Nephron progenitor cell (in vitro differentiated cells): ENCODE measurements around the gene MEGF9.
"Not testable (repeated sequence)": the region's sequence is repeated elsewhere in the genome, so short reads cannot be mapped to it uniquely, and the experiment has no call there.

Experiments used
- DNase-seq: peaks from one replicate; pipeline ENCODE4 v3.0.0; 2021
- H3K27ac Mint-ChIP-seq: 2 replicates; pipeline ENCODE4 v1.8.0; 2021; ENCODE audit warnings: mild to moderate bottlenecking, moderate library complexity, mixed read lengths
- H3K27me3 Mint-ChIP-seq: 2 replicates; pipeline ENCODE4 v1.8.0; 2021; ENCODE audit warnings: mild to moderate bottlenecking, low read depth, mixed read lengths; ENCODE audit not compliant: poor library complexity
- H3K36me3 Mint-ChIP-seq: 2 replicates; pipeline ENCODE4 v1.8.0; 2021; ENCODE audit warnings: low read depth, mixed read lengths
- H3K4me1 Mint-ChIP-seq: 2 replicates; pipeline ENCODE4 v1.8.0; 2021; ENCODE audit warnings: mixed read lengths
- H3K4me3 Mint-ChIP-seq: 2 replicates; pipeline ENCODE4 v1.8.0; 2021; ENCODE audit warnings: mild to moderate bottlenecking, moderate library complexity, mixed read lengths
- H3K9me3 Mint-ChIP-seq: 2 replicates; pipeline ENCODE4 v1.8.0; 2021; ENCODE audit warnings: mild to moderate bottlenecking, moderate library complexity, mixed read lengths
- TF ChIP-seq, protein P1 (sequence below): fragments of 200-600 bp; sonication (generic); IDR thresholded peaks from 2 replicates; pipeline ENCODE4 v1.5.0; 2021; ENCODE audit warnings: antibody characterized with exemption

The MEGF9 gene

DNA sequence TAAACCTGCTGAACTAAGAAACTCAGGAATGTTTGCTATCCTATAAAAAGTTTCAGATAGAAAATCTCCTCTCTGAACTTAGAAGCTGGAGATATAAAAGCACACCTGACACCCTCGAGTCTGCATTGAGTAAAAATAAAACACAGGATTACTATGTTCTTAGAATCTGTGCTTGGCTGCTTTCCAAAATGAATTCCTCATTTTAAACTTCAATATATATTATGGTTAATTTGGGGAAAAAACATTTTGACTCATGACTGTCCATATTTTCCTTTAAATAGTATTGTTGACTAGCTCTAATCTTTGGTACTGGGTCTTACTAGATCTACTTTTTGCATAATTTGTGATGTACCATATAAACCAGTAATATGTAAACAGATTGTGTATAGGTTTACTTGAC, 42.3 kb upstream of the MEGF9 start:
- DNase-seq, result no peak
- Mint-ChIP-seq H3K27ac (no peak overlapping the region), H3K27me3 (no peaks in the 10 kb centered on the region), H3K9me3 (no peaks in the 10 kb centered on the region), H3K36me3 (peaks cover 13% of the 10 kb centered on the region), H3K4me3 (no peak overlapping the region), H3K4me1 (peaks cover 5% of the 10 kb centered on the region)
- TF ChIP-seq, protein P1, sequence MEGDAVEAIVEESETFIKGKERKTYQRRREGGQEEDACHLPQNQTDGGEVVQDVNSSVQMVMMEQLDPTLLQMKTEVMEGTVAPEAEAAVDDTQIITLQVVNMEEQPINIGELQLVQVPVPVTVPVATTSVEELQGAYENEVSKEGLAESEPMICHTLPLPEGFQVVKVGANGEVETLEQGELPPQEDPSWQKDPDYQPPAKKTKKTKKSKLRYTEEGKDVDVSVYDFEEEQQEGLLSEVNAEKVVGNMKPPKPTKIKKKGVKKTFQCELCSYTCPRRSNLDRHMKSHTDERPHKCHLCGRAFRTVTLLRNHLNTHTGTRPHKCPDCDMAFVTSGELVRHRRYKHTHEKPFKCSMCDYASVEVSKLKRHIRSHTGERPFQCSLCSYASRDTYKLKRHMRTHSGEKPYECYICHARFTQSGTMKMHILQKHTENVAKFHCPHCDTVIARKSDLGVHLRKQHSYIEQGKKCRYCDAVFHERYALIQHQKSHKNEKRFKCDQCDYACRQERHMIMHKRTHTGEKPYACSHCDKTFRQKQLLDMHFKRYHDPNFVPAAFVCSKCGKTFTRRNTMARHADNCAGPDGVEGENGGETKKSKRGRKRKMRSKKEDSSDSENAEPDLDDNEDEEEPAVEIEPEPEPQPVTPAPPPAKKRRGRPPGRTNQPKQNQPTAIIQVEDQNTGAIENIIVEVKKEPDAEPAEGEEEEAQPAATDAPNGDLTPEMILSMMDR, result no peak

GRCh38 chr9:120755810-120756434, 41.7 kb upstream of the MEGF9 start:
- H3K9me3 Mint-ChIP-seq, result no peaks in the 10 kb centered on the region
- H3K4me3 Mint-ChIP-seq, result no peak overlapping the region
- H3K36me3 Mint-ChIP-seq, result peaks cover 7% of the 10 kb centered on the region
- peaks cover 5% of the 10 kb centered on the region for H3K4me1 Mint-ChIP-seq
- TF ChIP-seq, protein P1, result peak; percentile 83
- no peaks in the 10 kb centered on the region for H3K27me3 Mint-ChIP-seq
- H3K27ac Mint-ChIP-seq, result no peak overlapping the region
- peak; percentile 73 for DNase-seq

GRCh38 chr9:120755044-120755443, 40.8 kb upstream of the MEGF9 start:
- H3K4me3 Mint-ChIP-seq, result no peak overlapping the region
- no peaks in the 10 kb centered on the region for H3K27me3 Mint-ChIP-seq
- H3K27ac Mint-ChIP-seq, result no peak overlapping the region
- no peaks in the 10 kb centered on the region for H3K9me3 Mint-ChIP-seq
- H3K4me1 Mint-ChIP-seq, result peaks cover 5% of the 10 kb centered on the region
- peaks cover 4% of the 10 kb centered on the region for H3K36me3 Mint-ChIP-seq
- TF ChIP-seq, protein P1, result no peak
- no peak for DNase-seq

- H3K4me1 Mint-ChIP-seq, result no peaks in the 10 kb centered on the region
- peaks cover 6% of the 10 kb centered on the region for H3K27me3 Mint-ChIP-seq
- TF ChIP-seq, protein P1, result no peak
- H3K9me3 Mint-ChIP-seq, result peaks cover 12% of the 10 kb centered on the region
- H3K36me3 Mint-ChIP-seq, result no peaks in the 10 kb centered on the region
- no peak for DNase-seq
- H3K27ac Mint-ChIP-seq, result no peak overlapping the region
- H3K4me3 Mint-ChIP-seq, result no peak overlapping the region
These were observed 36.2 kb upstream of the MEGF9 start for GRCh38 chr9:120750421-120750820.

DNA sequence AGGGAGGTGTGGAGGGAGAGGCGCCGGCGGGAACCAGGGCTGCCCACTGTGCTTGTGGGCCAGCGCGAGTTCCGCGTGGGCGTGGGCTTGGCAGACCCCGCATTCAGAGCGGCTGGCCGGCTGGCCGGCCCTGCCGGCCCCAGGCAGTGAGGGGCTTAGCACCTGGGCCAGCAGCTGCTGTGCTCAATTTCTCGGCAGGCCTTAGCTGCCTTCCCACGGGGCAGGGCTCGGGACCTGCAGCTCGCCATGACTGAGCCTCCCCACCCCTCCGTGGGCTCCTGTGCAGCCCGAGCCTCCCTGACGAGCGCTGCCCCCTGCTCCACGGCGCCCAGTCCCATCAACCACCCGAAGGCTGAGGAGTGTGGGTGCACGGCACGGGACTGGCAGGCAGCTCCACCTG, 32.1 kb upstream of the MEGF9 start:
- not testable (repeated sequence) for DNase-seq, H3K36me3 Mint-ChIP-seq, H3K4me3 Mint-ChIP-seq, H3K27ac Mint-ChIP-seq, H3K4me1 Mint-ChIP-seq, H3K27me3 Mint-ChIP-seq
- H3K9me3 Mint-ChIP-seq, result peaks cover 16% of the 10 kb centered on the region

GRCh38 chr9:120745278-120745677, 31.0 kb upstream of the MEGF9 start:
- Mint-ChIP-seq H3K4me1 (no peaks in the 10 kb centered on the region), H3K27ac (no peak overlapping the region), H3K36me3 (no peaks in the 10 kb centered on the region), H3K9me3 (peaks cover 16% of the 10 kb centered on the region), H3K4me3 (no peak overlapping the region), H3K27me3 (peaks cover 11% of the 10 kb centered on the region)
- TF ChIP-seq, protein P1, result no peak
- no peak for DNase-seq
